GM23338 (cell line): ENCODE measurements around the gene CSF3. TPM values are rescaled to one million over a fixed set of nuclear protein-coding genes. Genes with fewer than 3 reads are reported as not detected.

Experiments used
- ATAC-seq: fragments of 200-7000 bp; cut with Tn5 transposase; 3 replicates; pipeline ENCODE4 v1.9.1; 2020
- DNase-seq: peaks from one replicate; pipeline ENCODE4 v3.0.0-alpha.2; 2015; ENCODE audit warnings: low spot score
- H2AFZ ChIP-seq: fragments of 200-600 bp; sonication (generic); 2 replicates; pipeline ENCODE4 v1.8.0; 2016; ENCODE audit warnings: antibody characterized with exemption, mild to moderate bottlenecking, moderate library complexity
- H3F3A ChIP-seq: fragments of 200-600 bp; sonication (generic); replicated peaks from 2 replicates; pipeline ENCODE4 v1.8.0; 2017; ENCODE audit warnings: antibody characterized with exemption, mixed run types, low read depth
- H3K27ac ChIP-seq: fragments of 200-600 bp; sonication (generic); 2 replicates; pipeline ENCODE4 v1.6.1; 2016; ENCODE audit warnings: low read depth
- H3K27me3 ChIP-seq: fragments of 200-600 bp; sonication (generic); 2 replicates; pipeline ENCODE4 v1.8.0; 2016; ENCODE audit warnings: mild to moderate bottlenecking, mixed run types, moderate library complexity; ENCODE audit not compliant: insufficient read depth
- H3K36me3 ChIP-seq: fragments of 200-600 bp; sonication (generic); 2 replicates; pipeline ENCODE4 v1.8.0; 2016; ENCODE audit warnings: mild to moderate bottlenecking; ENCODE audit not compliant: insufficient read depth
- H3K4me1 ChIP-seq: fragments of 200-600 bp; sonication (generic); 2 replicates; pipeline ENCODE4 v1.8.0; 2016; ENCODE audit warnings: mild to moderate bottlenecking, moderate library complexity; ENCODE audit not compliant: insufficient read depth
- H3K4me2 ChIP-seq: fragments of 200-600 bp; sonication (generic); 2 replicates; pipeline ENCODE4 v1.7.1; 2017; ENCODE audit warnings: mixed run types
- H3K4me3 ChIP-seq: fragments of 200-600 bp; sonication (generic); 2 replicates; pipeline ENCODE4 v1.6.1; 2016; ENCODE audit warnings: mixed run types
- H3K79me2 ChIP-seq: fragments of 200-600 bp; sonication (generic); replicated peaks from 2 replicates; pipeline ENCODE4 v1.8.0; 2017; ENCODE audit warnings: mild to moderate bottlenecking; ENCODE audit not compliant: insufficient read depth
- H3K9me2 ChIP-seq: fragments of 200-600 bp; sonication (generic); 2 replicates; pipeline ENCODE4 v1.8.0; 2017; ENCODE audit not compliant: insufficient read depth
- H4K20me1 ChIP-seq: fragments of 200-600 bp; sonication (generic); replicated peaks from 2 replicates; pipeline ENCODE4 v1.8.0; 2017; ENCODE audit warnings: mild to moderate bottlenecking; ENCODE audit not compliant: insufficient read depth
- H3K27ac Mint-ChIP-seq: 2 replicates; pipeline ENCODE4 v1.8.0; 2020; ENCODE audit warnings: inconsistent platforms, mild to moderate bottlenecking, moderate library complexity, mixed read lengths
- H3K27me3 Mint-ChIP-seq: 3 replicates; pipeline ENCODE4 v1.8.0; 2022; ENCODE audit warnings: low read depth, mild to moderate bottlenecking, moderate library complexity, mixed read lengths, inconsistent platforms; ENCODE audit not compliant: insufficient read depth, poor library complexity
- H3K36me3 Mint-ChIP-seq: 3 replicates; pipeline ENCODE4 v1.8.0; 2021; ENCODE audit warnings: low read depth, mild to moderate bottlenecking, inconsistent platforms, moderate library complexity, mixed read lengths
- H3K4me1 Mint-ChIP-seq: 3 replicates; pipeline ENCODE4 v1.8.0; 2020; ENCODE audit warnings: mild to moderate bottlenecking, inconsistent platforms, mixed read lengths
- H3K4me3 Mint-ChIP-seq: 3 replicates; pipeline ENCODE4 v1.8.0; 2021; ENCODE audit warnings: moderate library complexity, mild to moderate bottlenecking, inconsistent platforms, mixed read lengths
- H3K9me3 Mint-ChIP-seq: 3 replicates; pipeline ENCODE4 v1.8.0; 2020; ENCODE audit warnings: moderate library complexity, mild to moderate bottlenecking, inconsistent platforms, mixed read lengths
- CREB1 ChIP-seq: fragments of 250-450 bp; sonication (Bioruptor Pico); IDR thresholded peaks from 2 replicates; pipeline ENCODE4 v1.5.0; 2020; ENCODE audit warnings: low read depth, mild to moderate bottlenecking, moderate library complexity
- EZH2 ChIP-seq: fragments of 200-600 bp; sonication (generic); IDR thresholded peaks from one replicate; pipeline ENCODE4 v1.8.0; 2017; ENCODE audit warnings: antibody characterized with exemption, mild to moderate bottlenecking, low read depth; ENCODE audit not compliant: unreplicated experiment
- EZH2phosphoT487 ChIP-seq: fragments of 200-600 bp; sonication (generic); IDR thresholded peaks from one replicate; pipeline ENCODE4 v1.8.1; 2018; ENCODE audit warnings: antibody characterized with exemption; ENCODE audit not compliant: unreplicated experiment
- JUNB ChIP-seq: IDR thresholded peaks from one replicate; pipeline ENCODE4 v1.6.1; 2016; ENCODE audit warnings: antibody characterized with exemption; ENCODE audit not compliant: unreplicated experiment
- NANOG ChIP-seq: IDR thresholded peaks from 2 replicates; pipeline ENCODE4 v1.6.1; 2016; ENCODE audit warnings: antibody characterized with exemption, borderline replicate concordance
- REST ChIP-seq: IDR thresholded peaks from one replicate; pipeline ENCODE4 v1.6.1; 2018; ENCODE audit warnings: antibody characterized with exemption; ENCODE audit not compliant: unreplicated experiment
- ZNF114 ChIP-seq: fragments of 250-450 bp; sonication (Bioruptor Pico); IDR thresholded peaks from 2 replicates; pipeline ENCODE4 v1.5.0; 2020; ENCODE audit warnings: mild to moderate bottlenecking, moderate library complexity
- ZNF331 ChIP-seq: fragments of 250-450 bp; sonication (Bioruptor Pico); IDR thresholded peaks from 2 replicates; pipeline ENCODE4 v1.5.0; 2020; ENCODE audit warnings: low read depth, mild to moderate bottlenecking, moderate library complexity
- polyA plus RNA-seq: library from polyadenylated mRNA; unstranded; fragments of >200 nt; fragmentation: Nextera tagmentation; extraction: Ambion mirVana; gene quantifications from 2 replicates; pipeline ENCODE4 v1.2.1, GENCODE V29; 2016
- total RNA-seq: library from RNA; depleted of rRNA; stranded (reverse); fragments of >200 nt; shearing (Covaris generic); gene quantifications from 2 replicates; pipeline ENCODE4 v1.2.3, GENCODE V29; 2014
- TF ChIP-seq, protein P1 (sequence below): fragments of 250-450 bp; sonication (Bioruptor Pico); IDR thresholded peaks from 2 replicates; pipeline ENCODE4 v1.5.0; 2020; ENCODE audit warnings: mild to moderate bottlenecking, moderate library complexity
- TF ChIP-seq, protein P2 (sequence below): IDR thresholded peaks from 2 replicates; pipeline ENCODE4 v1.6.1; 2016; ENCODE audit warnings: antibody characterized with exemption

CSF3 gene
- total and polyA plus RNA-seq, 2 experiments from 2014 or later, result not detected

DNA sequence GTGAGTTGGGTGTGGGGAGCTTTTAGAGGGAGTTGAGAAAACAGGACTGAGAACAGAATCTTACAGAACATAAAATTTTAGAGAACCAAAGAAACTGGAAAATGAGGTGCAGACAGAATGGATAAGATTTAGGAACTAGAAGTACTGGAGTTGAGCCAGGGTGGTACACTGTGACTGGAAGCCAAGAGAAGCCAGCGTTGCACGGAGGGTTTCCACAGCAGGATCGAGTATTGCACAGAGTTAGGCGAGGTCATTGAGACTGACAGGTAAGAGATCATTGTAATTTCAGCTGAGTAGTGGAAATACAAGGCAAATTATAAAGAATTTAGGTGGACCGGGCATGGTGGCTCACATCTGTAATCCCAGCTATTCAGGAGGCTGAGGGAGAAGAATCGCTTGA lies 45.9 kb upstream of the CSF3 start (continued):
- TF ChIP-seq, protein P1, sequence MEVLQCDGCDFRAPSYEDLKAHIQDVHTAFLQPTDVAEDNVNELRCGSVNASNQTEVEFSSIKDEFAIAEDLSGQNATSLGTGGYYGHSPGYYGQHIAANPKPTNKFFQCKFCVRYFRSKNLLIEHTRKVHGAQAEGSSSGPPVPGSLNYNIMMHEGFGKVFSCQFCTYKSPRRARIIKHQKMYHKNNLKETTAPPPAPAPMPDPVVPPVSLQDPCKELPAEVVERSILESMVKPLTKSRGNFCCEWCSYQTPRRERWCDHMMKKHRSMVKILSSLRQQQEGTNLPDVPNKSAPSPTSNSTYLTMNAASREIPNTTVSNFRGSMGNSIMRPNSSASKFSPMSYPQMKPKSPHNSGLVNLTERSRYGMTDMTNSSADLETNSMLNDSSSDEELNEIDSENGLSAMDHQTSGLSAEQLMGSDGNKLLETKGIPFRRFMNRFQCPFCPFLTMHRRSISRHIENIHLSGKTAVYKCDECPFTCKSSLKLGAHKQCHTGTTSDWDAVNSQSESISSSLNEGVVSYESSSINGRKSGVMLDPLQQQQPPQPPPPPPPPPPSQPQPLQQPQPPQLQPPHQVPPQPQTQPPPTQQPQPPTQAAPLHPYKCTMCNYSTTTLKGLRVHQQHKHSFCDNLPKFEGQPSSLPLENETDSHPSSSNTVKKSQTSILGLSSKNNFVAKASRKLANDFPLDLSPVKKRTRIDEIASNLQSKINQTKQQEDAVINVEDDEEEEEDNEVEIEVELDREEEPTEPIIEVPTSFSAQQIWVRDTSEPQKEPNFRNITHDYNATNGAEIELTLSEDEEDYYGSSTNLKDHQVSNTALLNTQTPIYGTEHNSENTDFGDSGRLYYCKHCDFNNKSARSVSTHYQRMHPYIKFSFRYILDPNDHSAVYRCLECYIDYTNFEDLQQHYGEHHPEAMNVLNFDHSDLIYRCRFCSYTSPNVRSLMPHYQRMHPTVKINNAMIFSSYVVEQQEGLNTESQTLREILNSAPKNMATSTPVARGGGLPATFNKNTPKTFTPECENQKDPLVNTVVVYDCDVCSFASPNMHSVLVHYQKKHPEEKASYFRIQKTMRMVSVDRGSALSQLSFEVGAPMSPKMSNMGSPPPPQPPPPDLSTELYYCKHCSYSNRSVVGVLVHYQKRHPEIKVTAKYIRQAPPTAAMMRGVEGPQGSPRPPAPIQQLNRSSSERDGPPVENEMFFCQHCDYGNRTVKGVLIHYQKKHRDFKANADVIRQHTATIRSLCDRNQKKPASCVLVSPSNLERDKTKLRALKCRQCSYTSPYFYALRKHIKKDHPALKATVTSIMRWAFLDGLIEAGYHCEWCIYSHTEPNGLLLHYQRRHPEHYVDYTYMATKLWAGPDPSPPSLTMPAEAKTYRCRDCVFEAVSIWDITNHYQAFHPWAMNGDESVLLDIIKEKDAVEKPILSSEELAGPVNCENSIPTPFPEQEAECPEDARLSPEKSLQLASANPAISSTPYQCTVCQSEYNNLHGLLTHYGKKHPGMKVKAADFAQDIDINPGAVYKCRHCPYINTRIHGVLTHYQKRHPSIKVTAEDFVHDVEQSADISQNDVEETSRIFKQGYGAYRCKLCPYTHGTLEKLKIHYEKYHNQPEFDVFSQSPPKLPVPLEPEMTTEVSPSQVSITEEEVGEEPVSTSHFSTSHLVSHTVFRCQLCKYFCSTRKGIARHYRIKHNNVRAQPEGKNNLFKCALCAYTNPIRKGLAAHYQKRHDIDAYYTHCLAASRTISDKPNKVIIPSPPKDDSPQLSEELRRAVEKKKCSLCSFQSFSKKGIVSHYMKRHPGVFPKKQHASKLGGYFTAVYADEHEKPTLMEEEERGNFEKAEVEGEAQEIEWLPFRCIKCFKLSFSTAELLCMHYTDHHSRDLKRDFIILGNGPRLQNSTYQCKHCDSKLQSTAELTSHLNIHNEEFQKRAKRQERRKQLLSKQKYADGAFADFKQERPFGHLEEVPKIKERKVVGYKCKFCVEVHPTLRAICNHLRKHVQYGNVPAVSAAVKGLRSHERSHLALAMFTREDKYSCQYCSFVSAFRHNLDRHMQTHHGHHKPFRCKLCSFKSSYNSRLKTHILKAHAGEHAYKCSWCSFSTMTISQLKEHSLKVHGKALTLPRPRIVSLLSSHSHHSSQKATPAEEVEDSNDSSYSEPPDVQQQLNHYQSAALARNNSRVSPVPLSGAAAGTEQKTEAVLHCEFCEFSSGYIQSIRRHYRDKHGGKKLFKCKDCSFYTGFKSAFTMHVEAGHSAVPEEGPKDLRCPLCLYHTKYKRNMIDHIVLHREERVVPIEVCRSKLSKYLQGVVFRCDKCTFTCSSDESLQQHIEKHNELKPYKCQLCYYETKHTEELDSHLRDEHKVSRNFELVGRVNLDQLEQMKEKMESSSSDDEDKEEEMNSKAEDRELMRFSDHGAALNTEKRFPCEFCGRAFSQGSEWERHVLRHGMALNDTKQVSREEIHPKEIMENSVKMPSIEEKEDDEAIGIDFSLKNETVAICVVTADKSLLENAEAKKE, result no peak
- TF ChIP-seq ZNF331 (CRISPR knock-in tag) (no peak), CREB1 (CRISPR knock-in tag) (no peak), ZNF114 (CRISPR knock-in tag) (no peak), JUNB (no peak), EZH2 (no peak), NANOG (no peak), EZH2phosphoT487 (no peak)
- TF ChIP-seq, protein P2, sequence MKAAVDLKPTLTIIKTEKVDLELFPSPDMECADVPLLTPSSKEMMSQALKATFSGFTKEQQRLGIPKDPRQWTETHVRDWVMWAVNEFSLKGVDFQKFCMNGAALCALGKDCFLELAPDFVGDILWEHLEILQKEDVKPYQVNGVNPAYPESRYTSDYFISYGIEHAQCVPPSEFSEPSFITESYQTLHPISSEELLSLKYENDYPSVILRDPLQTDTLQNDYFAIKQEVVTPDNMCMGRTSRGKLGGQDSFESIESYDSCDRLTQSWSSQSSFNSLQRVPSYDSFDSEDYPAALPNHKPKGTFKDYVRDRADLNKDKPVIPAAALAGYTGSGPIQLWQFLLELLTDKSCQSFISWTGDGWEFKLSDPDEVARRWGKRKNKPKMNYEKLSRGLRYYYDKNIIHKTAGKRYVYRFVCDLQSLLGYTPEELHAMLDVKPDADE, result no peak

GRCh38 chr17:39970157-39970692 lies 45.0 kb upstream of the CSF3 start:
- H3K27me3 Mint-ChIP-seq, result peaks cover 10% of the 10 kb centered on the region
- H3K9me2 ChIP-seq, result no peaks in the 10 kb centered on the region
- no peak overlapping the region for H2AFZ ChIP-seq
- no peak overlapping the region for H3K4me3 Mint-ChIP-seq
- no peak overlapping the region for H3K4me2 ChIP-seq
- H3K27ac ChIP-seq, result no peak overlapping the region
- no peaks in the 10 kb centered on the region for H3K36me3 Mint-ChIP-seq
- no peaks in the 10 kb centered on the region; the same call in 1 of the 2 replicates for H3K27me3 ChIP-seq
- H3K9me3 Mint-ChIP-seq, result no peaks in the 10 kb centered on the region
- no peak overlapping the region for H3K4me3 ChIP-seq
- ATAC-seq (no peak), DNase-seq (no peak)
- no peaks in the 10 kb centered on the region for H3K4me1 ChIP-seq
- no peaks in the 10 kb centered on the region for H4K20me1 ChIP-seq
- no peaks in the 10 kb centered on the region for H3K36me3 ChIP-seq
- H3K79me2 ChIP-seq, result no peaks in the 10 kb centered on the region
- no peak overlapping the region for H3K27ac Mint-ChIP-seq
- no peaks in the 10 kb centered on the region for H3F3A ChIP-seq
- no peaks in the 10 kb centered on the region; the same call in 2 of the 3 replicates for H3K4me1 Mint-ChIP-seq
- TF ChIP-seq REST (no peak), ZNF114 (CRISPR knock-in tag) (no peak)
- TF ChIP-seq, protein P2, result no peak
